DND-41 (cell line): ENCODE results near the gene NPFF.
A peak's percentile ranks its signal among the peaks of the same experiment; 100 is the strongest.

Experiments
- ATAC-seq: fragments of 200-7000 bp; cut with Tn5 transposase; 3 replicates; pipeline ENCODE4 v1.9.1; 2021; ENCODE audit warnings: low read depth; ENCODE audit not compliant: insufficient read depth
- DNase-seq: peaks from one replicate; pipeline ENCODE4 v3.0.0-alpha.2; 2020
- H2AFZ ChIP-seq: 2 replicates; pipeline ENCODE4 v1.6.0; 2012; ENCODE audit warnings: low read depth, low read length
- H3K27ac ChIP-seq: 2 replicates; pipeline ENCODE4 v1.5.1; 2012; ENCODE audit warnings: low read length, inconsistent platforms
- H3K27me3 ChIP-seq: fragments of 200-600 bp; sonication (generic); 2 replicates; pipeline ENCODE4 v1.6.0; 2012; ENCODE audit warnings: low read length, mild to moderate bottlenecking, inconsistent platforms; ENCODE audit not compliant: insufficient read depth, poor library complexity
- H3K36me3 ChIP-seq: 2 replicates; pipeline ENCODE4 v1.5.1; 2012; ENCODE audit warnings: low read length, inconsistent platforms; ENCODE audit not compliant: insufficient read depth
- H3K4me1 ChIP-seq: 2 replicates; pipeline ENCODE4 v1.5.1; 2012; ENCODE audit warnings: mild to moderate bottlenecking, low read length; ENCODE audit not compliant: insufficient read depth
- H3K4me2 ChIP-seq: 2 replicates; pipeline ENCODE4 v1.6.0; 2012; ENCODE audit warnings: mild to moderate bottlenecking, moderate library complexity, low read length, inconsistent platforms; ENCODE audit not compliant: insufficient read depth
- H3K4me3 ChIP-seq, 2 experiments: fragments of 200-600 bp in 1 of 2; shearing (Covaris generic) in 1 of 2; 2 replicates each; pipeline ENCODE4 v1.5.1; 2012 to 2016; ENCODE audit warnings: inconsistent platforms in 2 of 2, low read length in 2 of 2, mild to moderate bottlenecking in 2 of 2, low read depth in 1 of 2, moderate library complexity in 1 of 2
- H3K79me2 ChIP-seq: 2 replicates; pipeline ENCODE4 v1.6.0; 2012; ENCODE audit warnings: low read length, inconsistent platforms; ENCODE audit not compliant: insufficient read depth
- H3K9ac ChIP-seq: 2 replicates; pipeline ENCODE4 v1.6.0; 2012; ENCODE audit warnings: low read depth, mild to moderate bottlenecking, inconsistent platforms, low read length, moderate library complexity
- H3K9me3 ChIP-seq: 2 replicates; pipeline ENCODE4 v1.5.1; 2012; ENCODE audit warnings: low read length, moderate library complexity, mild to moderate bottlenecking, inconsistent platforms; ENCODE audit not compliant: insufficient read depth, severe bottlenecking
- H4K20me1 ChIP-seq: 2 replicates; pipeline ENCODE4 v1.6.0; 2012; ENCODE audit warnings: low read length; ENCODE audit not compliant: insufficient read depth
- CTCF ChIP-seq: IDR thresholded peaks from 2 replicates; pipeline ENCODE4 v1.5.1; 2012; ENCODE audit warnings: borderline replicate concordance, low read length, moderate library complexity, mild to moderate bottlenecking; ENCODE audit not compliant: poor library complexity, severe bottlenecking; ENCODE audit errors: extremely low read depth
- EZH2 ChIP-seq: IDR thresholded peaks from 3 replicates; pipeline ENCODE4 v1.6.1; 2012; ENCODE audit warnings: borderline replicate concordance, low read depth, mild to moderate bottlenecking, moderate library complexity, low read length, inconsistent platforms; ENCODE audit not compliant: severe bottlenecking

Gene NPFF

GRCh38 chr12:53501615-53502181 lies 5.6 kb downstream of the NPFF start:
- Histone ChIP-seq H3K27me3 (no peaks in the 10 kb centered on the region), H3K79me2 (peaks cover 22% of the 10 kb centered on the region), H3K4me2 (peak overlapping the region; percentile 76), H3K4me1 (peaks cover 50% of the 10 kb centered on the region), H2AFZ (peak overlapping the region; percentile 88), H3K9ac (peak overlapping the region; percentile 71), H3K4me3 (peak overlapping the region; percentile 36 to 68; a peak in 3 of 4 replicates), H3K27ac (peak overlapping the region; percentile 95), H3K36me3 (peaks cover 39% of the 10 kb centered on the region), H3K9me3 (no peaks in the 10 kb centered on the region), H4K20me1 (no peaks in the 10 kb centered on the region)
- ATAC-seq (no peak), DNase-seq (no peak)
- TF ChIP-seq CTCF = no peak
- no peak for TF ChIP-seq EZH2

GRCh38 chr12:53500776-53501614 lies 6.3 kb downstream of the NPFF start, which contains the start of gene TARBP2:
Gene TARBP2, plus strand, starts transcription at chr12:53501283. Its CDS starts 126 bp downstream, at chr12:53501409.
- Histone ChIP-seq H3K27me3 (no peaks in the 10 kb centered on the region), H3K79me2 (peaks cover 22% of the 10 kb centered on the region), H2AFZ (peak within 1 kb of the TSS; percentile 88), H3K9me3 (no peaks in the 10 kb centered on the region), H3K4me1 (peaks cover 50% of the 10 kb centered on the region), H3K27ac (peak within 1 kb of the TSS; percentile 95), H4K20me1 (no peaks in the 10 kb centered on the region), H3K4me2 (peak within 1 kb of the TSS; percentile 76), H3K36me3 (peaks cover 32% of the 10 kb centered on the region), H3K4me3 (peak within 1 kb of the TSS; percentile 36 to 68), H3K9ac (peak within 1 kb of the TSS; percentile 71)
- TF ChIP-seq EZH2 = no peak
- peak; percentile 8 for TF ChIP-seq CTCF
- DNase-seq = peak; percentile 99
- ATAC-seq = peak; percentile 79

- peak overlapping the region; percentile 56 for H2AFZ ChIP-seq
- H3K9me3 ChIP-seq = no peaks in the 10 kb centered on the region
- H3K36me3 ChIP-seq = peaks cover 24% of the 10 kb centered on the region
- peak overlapping the region; percentile 24 to 68 for H3K4me3 ChIP-seq
- ATAC-seq = peak; percentile 68
- no peak for TF ChIP-seq EZH2
- TF ChIP-seq CTCF = no peak
- peaks cover 22% of the 10 kb centered on the region for H3K79me2 ChIP-seq
- peak overlapping the region; percentile 71 for H3K9ac ChIP-seq
- no peak for DNase-seq
- peak overlapping the region; percentile 76 for H3K4me2 ChIP-seq
- H3K27me3 ChIP-seq = no peaks in the 10 kb centered on the region
- peak overlapping the region; percentile 76 for H3K27ac ChIP-seq
- peaks cover 50% of the 10 kb centered on the region for H3K4me1 ChIP-seq
- H4K20me1 ChIP-seq = no peaks in the 10 kb centered on the region
Measured at GRCh38 chr12:53500142-53500775, 7.0 kb downstream of the NPFF start.
